Transverse colon (tissue), 4 donors: ENCODE data around the gene WDR41. TPM values are rescaled to one million over a fixed set of nuclear protein-coding genes. Genes with fewer than 3 reads are reported as not detected.

Source experiments
- total RNA-seq, 4 donors: library from RNA; depleted of rRNA; stranded (reverse); fragments of >200 nt; gene quantifications; one replicate each; pipeline ENCODE4 v1.1.0, GENCODE V29; 2016

WDR41 gene
- total RNA-seq, 4 donors from 2014 or later, result 1.1 to 33.7 (median 21.2) TPM

Other genes starting within 250 kb of the WDR41 start
- not detected for gene OTP, start 146.4 kb upstream of the WDR41 start, total RNA-seq